Small intestine (tissue), 7 donors: ENCODE data around the gene BUB1. TPM values are rescaled to one million over a fixed set of nuclear protein-coding genes. Genes with fewer than 3 reads are reported as not detected.
"Not testable (repeated sequence)": the region's sequence is repeated elsewhere in the genome, so short reads cannot be mapped to it uniquely, and the experiment has no call there.

Experiments
- DNase-seq, 2 donors: peaks; one replicate each; pipeline versions ENCODE4 v3.0.0 to v3.0.0-alpha.2; 2013
- FAIRE-seq: peaks from 2 replicates; lab custom pipeline; 2012; peaks lifted over from hg19 to GRCh38; lab: Jason Lieb, UNC
- H3K27ac ChIP-seq, 3 donors: one replicate each; pipeline ENCODE4 v1.5.1; 2013; ENCODE audit warnings: low read length in 2 of 3, mild to moderate bottlenecking in 2 of 3, control low read depth in 1 of 3, inconsistent platforms in 1 of 3, low read depth in 1 of 3, moderate library complexity in 1 of 3
- H3K27me3 ChIP-seq, 3 donors: one replicate each; pipeline ENCODE4 v1.6.1; 2013; ENCODE audit warnings: low read length in 3 of 3, inconsistent platforms in 1 of 3; ENCODE audit not compliant: control insufficient read depth in 3 of 3, insufficient read depth in 3 of 3
- H3K36me3 ChIP-seq, 3 donors: one replicate each; pipeline ENCODE4 v1.6.1; 2013; ENCODE audit warnings: low read length in 3 of 3, inconsistent platforms in 1 of 3, low read depth in 1 of 3, mild to moderate bottlenecking in 1 of 3, moderate library complexity in 1 of 3; ENCODE audit not compliant: control insufficient read depth in 3 of 3, insufficient read depth in 2 of 3
- H3K4me1 ChIP-seq, 3 donors: one replicate each; pipeline ENCODE4 v1.6.1; 2013; ENCODE audit warnings: low read length in 2 of 3, inconsistent platforms in 1 of 3, low read depth in 1 of 3, mild to moderate bottlenecking in 1 of 3, moderate library complexity in 1 of 3; ENCODE audit not compliant: control insufficient read depth in 3 of 3, insufficient read depth in 2 of 3
- H3K4me3 ChIP-seq, 3 donors: one replicate each; pipeline ENCODE4 v1.5.1; 2013; ENCODE audit warnings: low read length in 3 of 3, control low read depth in 1 of 3, inconsistent platforms in 1 of 3, low read depth in 1 of 3, mild to moderate bottlenecking in 1 of 3, moderate library complexity in 1 of 3
- H3K9me3 ChIP-seq, 2 donors: one replicate each; pipeline ENCODE4 v1.6.1; 2013; ENCODE audit warnings: low read depth in 1 of 2, low read length in 1 of 2; ENCODE audit not compliant: control insufficient read depth in 2 of 2, insufficient read depth in 1 of 2
- WGBS, 3 donors: extraction: QIAGEN DNeasy Blood & Tissue Kit; methylation state at CpG; one replicate each; pipeline ENCODE4 v1.1.7; 2013; 5-methylcytosine and 5-hydroxymethylcytosine counted together
- polyA plus RNA-seq, 4 donors: library from polyadenylated mRNA; stranded (reverse) in 3 of 4; unstranded in 1 of 4; fragments of 200-250 nt in 3 of 4; fragments of 120-200 nt in 1 of 4; gene quantifications; one replicate each; pipeline versions ENCODE4 v1.2.1 to v1.2.3, GENCODE V29; 2013
- donor health status: healthy with polysubstance abuse.
- donor health status: control.
- donor health status: control.
- donor health status: Bipolar disorder and iron deficiency.
- donor health status: healthy.

BUB1 gene
- polyA plus RNA-seq, 4 donors, result 0.45 to 20.2 (median 6.9) TPM

DNA sequence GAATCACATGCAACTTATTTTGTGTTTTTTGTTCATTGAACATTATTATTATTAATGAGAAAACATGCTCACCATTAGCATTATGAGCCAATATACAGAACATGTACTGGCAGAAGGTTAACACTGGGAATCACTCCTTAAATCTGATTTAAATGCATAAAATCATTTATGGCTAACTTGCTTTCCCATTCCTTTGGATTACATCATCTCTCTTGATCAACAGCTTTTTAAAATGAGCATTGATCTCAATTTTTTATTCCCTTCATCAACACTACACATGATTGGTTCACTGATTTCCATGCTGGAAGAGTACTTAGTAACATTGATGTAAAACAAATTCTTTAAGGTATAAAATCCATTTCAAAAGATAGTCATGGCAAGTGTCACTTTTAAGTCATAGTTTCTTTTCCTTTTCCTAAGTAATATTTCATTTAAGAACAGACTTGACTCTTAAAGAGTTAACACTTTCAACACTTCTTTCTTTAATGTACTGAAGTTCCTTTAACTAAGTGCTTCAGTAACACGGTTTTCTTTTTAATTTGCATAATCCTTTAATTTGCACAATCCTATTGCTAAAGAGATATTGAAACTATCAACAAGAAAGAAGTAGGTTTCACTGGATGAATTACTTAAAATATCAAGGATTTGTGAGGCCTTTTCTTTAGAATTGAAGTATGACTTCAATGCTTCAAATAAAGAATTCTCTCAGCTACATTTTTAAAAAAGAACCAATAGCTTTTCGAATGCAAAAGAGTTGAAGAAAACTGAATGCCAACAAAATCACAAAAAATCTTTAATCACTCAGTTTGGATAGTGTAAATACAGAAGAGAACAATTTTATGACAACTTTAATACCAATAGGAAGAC lies 24.9 kb upstream of the BUB1 start:
- H3K4me3 ChIP-seq, result no peak overlapping the region
- H3K27me3 ChIP-seq, result peaks cover 0 to 2% (median 0%) of the 10 kb centered on the region in 3 donors
- no peak for DNase-seq
- FAIRE-seq, result no peak
- 47 to 56% (median 48%) methylated on average over 2 of the region's 2 CpGs for WGBS, 3 donors
- H3K27ac ChIP-seq, result no peak overlapping the region
- no peaks in the 10 kb centered on the region for H3K9me3 ChIP-seq
- H3K36me3 ChIP-seq, result no peaks in the 10 kb centered on the region
- H3K4me1 ChIP-seq, result no peaks in the 10 kb centered on the region

DNA sequence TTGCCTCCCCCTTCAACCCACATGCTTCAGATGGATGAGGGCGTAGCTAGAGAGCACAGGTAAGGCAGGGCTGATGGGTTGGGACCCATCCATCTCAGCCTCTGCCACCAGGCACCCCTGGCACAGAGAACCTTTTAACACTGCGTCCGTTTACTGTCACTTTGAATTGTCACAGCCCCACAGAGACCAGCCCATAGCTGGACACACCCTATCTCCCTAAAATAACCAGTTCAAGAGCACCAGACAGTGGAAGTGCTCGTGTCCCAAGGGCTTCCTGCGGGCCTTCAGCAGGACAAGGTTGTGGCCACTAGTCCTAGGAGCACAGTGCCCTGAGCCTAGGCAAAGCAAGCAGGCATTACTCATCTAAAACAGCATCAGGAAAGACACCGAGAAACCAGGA lies 20.4 kb upstream of the BUB1 start:
- DNase-seq, H3K36me3 ChIP-seq, H3K27ac ChIP-seq, FAIRE-seq, H3K4me3 ChIP-seq, H3K9me3 ChIP-seq, H3K27me3 ChIP-seq: not testable (repeated sequence)
- no CpG with 5 or more reads among the region's 6 CpGs for WGBS, 3 donors
- H3K4me1 ChIP-seq, result peaks cover 0 to 11% (median 0%) of the 10 kb centered on the region in 3 donors

DNA sequence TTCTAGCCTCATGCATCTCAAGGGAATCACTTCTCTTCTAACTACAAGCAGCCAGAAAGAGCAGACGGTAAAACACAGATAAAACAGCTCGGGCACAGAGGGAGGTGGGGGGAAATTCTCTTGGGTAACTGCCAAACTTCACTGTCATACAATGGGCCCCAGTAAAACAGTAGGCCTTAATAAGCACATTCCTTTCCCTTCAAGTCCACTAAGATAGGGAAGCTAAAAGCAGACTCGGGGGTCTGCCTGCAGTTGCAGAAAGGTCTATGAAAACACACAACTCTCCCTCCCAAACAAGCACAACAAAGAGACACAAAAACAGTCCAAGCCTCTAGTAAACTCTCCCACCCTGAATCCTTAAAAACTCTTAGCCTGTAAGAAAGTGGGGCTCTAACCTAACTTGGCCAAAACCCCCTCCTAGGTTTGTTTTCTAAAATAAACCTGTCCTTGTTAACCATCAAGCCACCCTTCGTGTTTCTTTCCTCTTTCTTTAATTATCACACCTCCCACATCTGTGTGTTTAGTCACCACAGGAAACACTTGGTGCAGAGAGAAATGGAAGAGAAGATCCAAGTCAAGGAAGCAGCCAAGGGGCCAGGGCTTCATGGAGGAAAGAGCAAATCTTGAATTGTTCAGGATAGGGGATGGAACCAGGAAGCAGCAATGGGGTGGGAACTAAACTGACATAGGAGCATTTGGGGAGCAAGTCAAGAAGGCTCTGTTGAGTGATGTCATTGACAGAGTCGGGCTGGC lies 17.5 kb upstream of the BUB1 start:
- peaks cover 0 to 14% (median 0%) of the 10 kb centered on the region in 3 donors for H3K4me1 ChIP-seq
- not testable (repeated sequence) for FAIRE-seq, H3K27me3 ChIP-seq, H3K36me3 ChIP-seq, H3K9me3 ChIP-seq, H3K4me3 ChIP-seq, H3K27ac ChIP-seq
- DNase-seq, result peak in 1 of 2 donors; percentile 27
- WGBS, 3 donors, result 23 to 36% (median 35%) methylated on average over 3 to 5 of the region's 5 CpGs

DNA sequence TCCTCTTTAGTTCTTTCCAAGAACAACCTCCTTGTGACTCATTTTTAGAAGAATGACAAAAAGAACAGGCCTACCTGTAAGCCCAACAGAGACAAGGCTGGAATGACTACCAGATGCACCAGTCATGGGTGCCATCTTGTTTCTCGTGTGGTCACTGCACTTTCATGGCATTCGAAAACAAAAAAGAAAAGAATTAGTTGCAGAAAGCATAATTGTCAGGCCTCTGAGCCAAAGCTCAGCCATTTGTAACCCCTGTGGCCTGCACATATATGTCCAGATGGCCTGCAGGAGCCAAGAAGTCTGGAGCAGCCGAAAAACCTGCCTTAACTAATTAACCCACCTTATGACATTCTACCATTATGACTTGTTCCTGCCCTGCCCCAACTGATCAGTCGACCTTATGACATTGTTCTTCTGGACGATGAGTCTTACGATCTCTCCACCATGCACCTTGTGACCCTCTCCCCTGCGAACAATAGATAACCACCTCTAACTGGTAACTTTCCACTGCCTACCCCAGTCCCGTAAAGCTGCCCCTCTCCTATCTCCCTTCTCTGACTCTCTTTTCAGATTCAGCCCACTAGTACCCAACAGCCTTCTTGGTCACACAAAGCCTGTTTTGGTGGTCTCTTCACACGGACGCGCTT lies 13.9 kb upstream of the BUB1 start:
- DNase-seq, result no peak
- Histone ChIP-seq H3K36me3 (no peaks in the 10 kb centered on the region), H3K27me3 (peaks cover 0 to 11% (median 0%) of the 10 kb centered on the region in 3 donors), H3K9me3 (peaks cover 0 to 13% of the 10 kb centered on the region in 2 donors), H3K4me1 (peaks cover 0 to 14% (median 0%) of the 10 kb centered on the region in 3 donors), H3K27ac (no peak overlapping the region), H3K4me3 (no peak overlapping the region)
- 93 to 96% (median 94%) methylated on average over 11 of the region's 11 CpGs for WGBS, 3 donors
- no peak for FAIRE-seq

DNA sequence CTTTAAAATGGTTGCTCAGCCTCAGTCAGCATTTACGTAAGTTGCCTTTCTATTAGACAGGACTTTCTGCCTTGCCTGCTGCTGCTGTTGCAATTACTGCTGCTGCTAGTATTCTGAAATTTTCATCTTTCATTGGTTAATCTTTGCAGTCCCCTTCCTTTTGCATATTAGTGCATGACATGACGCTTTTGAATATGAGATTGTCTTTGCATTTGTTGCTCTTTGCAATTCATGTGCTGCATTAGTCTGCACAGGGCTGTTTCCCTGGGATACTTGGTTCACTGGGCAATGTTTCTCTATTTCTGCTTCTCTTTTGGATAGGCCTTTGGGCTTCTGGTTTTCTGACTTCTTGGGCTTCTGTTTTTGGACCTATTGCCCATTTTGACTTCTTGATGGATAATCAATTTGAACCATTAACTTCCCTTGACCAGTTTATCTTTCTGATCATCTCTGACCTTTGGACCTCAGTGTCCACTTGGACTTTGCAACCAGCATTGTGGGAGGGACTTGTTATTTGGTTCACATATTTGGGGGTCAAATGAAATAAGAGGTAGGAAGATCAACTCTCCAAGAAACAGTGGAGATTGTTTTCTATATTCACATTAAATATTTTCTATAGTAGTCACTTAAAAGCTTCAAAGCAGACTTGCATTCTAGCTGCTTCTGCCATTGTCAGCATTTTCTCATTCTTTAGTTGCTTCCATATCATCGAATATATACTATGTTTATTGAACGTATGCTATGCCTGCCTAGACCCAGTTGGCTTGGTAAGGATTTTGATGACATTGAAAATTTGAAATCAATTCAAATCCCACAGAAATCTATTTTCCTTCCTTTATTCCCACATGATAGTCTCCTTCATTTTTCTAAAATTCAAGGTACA lies 12.5 kb upstream of the BUB1 start:
- Histone ChIP-seq H3K4me3 (no peak overlapping the region), H3K9me3 (peaks cover 0 to 13% of the 10 kb centered on the region in 2 donors), H3K4me1 (peaks cover 0 to 16% (median 0%) of the 10 kb centered on the region in 3 donors), H3K36me3 (no peaks in the 10 kb centered on the region), H3K27me3 (peaks cover 0 to 11% (median 0%) of the 10 kb centered on the region in 3 donors), H3K27ac (no peak overlapping the region)
- 88 to 96% (median 93%) methylated on average over 4 of the region's 4 CpGs for WGBS, 3 donors
- FAIRE-seq, result no peak
- no peak for DNase-seq

DNA sequence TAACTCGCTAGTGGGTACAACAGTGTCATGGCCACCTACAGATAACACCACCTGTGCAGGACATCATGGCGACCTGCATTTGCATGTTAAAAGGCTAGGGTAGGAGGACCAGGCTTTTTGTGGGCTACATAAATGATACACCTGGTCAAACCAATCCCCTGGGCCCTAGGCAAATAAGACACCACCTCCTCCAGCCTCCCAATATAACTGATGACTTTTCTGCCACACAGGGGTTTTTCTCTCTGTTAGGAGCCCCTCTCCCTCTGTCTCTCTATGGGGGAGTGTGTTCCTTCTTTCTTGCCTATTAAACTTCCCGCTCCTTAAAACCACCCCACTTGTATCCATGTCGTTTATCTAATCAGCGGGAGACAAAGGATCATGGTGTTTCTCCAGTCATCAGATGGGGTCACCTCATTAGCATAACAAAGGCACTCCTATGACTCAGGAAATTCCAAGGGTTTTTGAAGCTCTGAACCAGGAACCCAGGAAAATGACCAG lies 10.8 kb upstream of the BUB1 start:
- Histone ChIP-seq H3K36me3 (no peaks in the 10 kb centered on the region), H3K27ac (no peak overlapping the region), H3K9me3 (peaks cover 0 to 13% of the 10 kb centered on the region in 2 donors), H3K27me3 (peaks cover 0 to 11% (median 0%) of the 10 kb centered on the region in 3 donors), H3K4me1 (peaks cover 0 to 8% (median 0%) of the 10 kb centered on the region in 3 donors), H3K4me3 (no peak overlapping the region)
- no peak for FAIRE-seq
- no peak for DNase-seq
- WGBS, 3 donors, result 49 to 55% (median 51%) methylated on average over 5 of the region's 5 CpGs

DNA sequence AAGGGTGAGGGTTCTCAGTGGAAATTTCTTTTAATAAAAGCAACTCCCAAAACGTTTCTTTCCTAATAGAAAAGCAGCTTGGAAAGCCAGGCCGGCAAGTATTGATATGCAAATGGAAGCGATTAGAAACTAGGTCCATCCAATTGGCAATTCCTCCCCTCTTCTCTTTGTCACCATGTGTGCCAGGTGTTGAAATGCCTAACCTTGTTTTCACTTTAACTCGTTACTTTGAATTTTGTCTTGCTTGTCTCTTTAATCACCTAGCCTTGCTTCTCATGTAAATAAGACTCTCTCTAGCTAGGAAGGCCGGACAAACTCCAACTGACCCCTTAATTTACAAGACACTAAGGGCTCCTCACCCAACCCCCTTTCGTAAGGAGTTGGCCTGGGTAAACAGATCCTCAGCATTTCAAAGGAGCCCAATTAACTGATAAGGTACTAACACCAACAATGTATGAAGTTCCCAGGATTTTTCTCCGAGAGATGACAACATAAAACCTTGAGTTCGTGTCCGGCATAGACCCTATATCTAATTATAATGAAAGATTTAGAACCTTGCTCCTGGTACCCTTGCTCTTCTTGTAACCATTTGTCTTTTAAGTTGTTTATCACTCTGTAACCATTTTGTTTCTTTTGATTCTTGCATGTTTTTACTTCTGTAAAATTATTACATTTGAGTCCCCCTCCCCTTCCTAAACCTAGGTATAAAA lies 10.1 kb upstream of the BUB1 start:
- WGBS, 3 donors, result 52 to 60% (median 55%) methylated on average over 9 of the region's 9 CpGs
- Histone ChIP-seq H3K27me3 (peaks cover 0 to 11% (median 0%) of the 10 kb centered on the region in 3 donors), H3K9me3 (peaks cover 0 to 13% of the 10 kb centered on the region in 2 donors)
- FAIRE-seq, H3K36me3 ChIP-seq, DNase-seq, H3K4me3 ChIP-seq, H3K4me1 ChIP-seq, H3K27ac ChIP-seq: not testable (repeated sequence)
